ENCODE measurements around the gene EHF.
"Not testable (repeated sequence)": the region's sequence is repeated elsewhere in the genome, so short reads cannot be mapped to it uniquely, and the experiment has no call there.

EHF gene

DNA sequence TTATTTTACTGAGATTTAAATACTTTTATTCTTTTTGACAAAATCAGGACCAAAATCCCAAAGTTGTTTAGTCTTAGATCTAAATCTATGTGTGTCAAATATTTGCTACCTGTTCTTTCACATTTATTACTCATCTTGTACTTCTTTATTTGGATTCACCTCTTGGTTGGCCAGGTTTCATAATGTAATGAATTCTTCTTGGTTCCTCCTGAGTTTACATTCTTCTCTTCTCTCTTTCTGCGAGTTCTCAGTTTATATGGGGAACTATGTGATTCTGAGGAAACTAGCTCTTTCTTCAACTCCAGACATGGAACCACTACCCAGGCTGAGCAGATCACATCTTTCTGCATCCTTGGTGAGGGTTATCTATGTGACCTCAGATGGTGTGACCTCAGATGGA, 50.2 kb downstream of the EHF start:
- no peak for DNase-seq (ENCODE audit: low spot score)

DNA sequence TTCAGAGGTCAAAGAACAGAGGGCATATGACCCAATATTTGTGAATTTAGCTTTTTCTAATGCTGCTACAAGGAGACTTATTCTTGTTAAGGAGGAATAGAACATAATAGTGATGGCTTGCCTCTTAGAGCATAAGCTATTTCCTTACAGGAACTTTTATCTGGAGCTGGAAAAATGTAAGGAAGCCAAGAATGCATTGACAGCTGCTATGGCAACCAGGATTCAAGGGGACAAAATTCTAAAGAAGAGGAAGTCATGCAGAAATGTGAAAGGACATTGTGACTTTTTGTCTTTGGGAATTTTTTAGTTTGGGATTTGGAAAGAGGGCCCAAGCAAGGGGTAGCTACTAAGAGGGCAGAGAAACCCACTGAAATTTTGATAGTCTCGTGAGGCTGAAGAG, 51.1 kb downstream of the EHF start:
- DNase-seq (ENCODE audit: low spot score), result no peak

DNA sequence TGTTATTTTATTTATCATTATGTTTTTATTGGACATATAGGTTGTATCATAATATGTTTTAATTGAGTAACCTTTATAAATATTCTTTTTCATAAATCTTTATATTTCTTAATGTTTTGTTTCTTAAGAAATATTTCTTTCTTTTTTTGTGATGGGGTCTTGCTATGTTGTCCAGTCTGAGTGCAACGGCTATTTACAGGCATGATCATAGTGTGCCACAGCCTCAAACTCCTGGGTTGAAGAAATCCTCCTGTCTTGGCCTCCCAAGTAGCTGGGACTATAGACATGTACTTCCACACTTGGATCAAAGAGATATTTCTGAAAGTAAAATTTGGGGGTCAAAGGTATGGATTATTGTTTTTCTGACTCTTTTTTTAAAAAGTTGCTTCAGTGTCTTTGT, 53.1 kb downstream of the EHF start:
- no peak for DNase-seq (ENCODE audit: low spot score)

DNA sequence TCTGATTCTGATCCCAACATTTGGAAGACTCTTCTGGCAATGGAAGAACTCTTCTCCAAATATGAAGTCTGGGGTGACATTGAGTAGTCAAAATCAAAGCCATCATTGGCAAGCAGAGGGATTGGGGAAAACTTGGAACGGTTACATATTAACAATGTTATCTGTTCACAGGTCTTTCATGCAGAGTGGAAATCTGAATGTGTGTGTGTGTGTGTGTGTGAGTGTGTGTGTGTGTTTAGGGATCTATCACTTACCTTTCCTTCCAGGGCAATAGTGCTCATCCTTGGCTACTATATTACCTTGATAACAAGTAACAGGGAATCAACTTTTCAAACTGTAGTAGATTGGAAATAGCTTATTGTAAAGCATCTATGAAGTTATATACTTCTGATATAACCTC, 55.3 kb downstream of the EHF start:
- no peak for DNase-seq (ENCODE audit: low spot score)

DNA sequence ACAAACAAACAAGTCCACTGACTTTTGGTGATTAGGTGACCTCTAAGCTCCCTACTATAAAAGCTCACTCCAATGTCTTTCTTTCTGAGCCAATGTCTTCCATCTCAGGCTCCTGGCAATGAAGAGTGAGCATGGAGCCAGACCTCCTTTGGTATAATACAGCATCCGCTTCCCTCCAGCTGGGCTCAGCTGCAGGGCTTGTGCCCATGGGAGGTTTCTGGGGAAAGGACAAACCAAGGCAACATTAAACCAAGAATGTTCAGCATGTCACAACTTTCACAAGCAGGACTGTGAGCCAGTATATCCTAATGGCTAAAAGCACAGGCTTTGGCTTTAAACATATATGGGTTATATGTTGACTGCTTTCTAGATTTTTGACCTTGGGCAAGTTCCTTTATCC, 58.8 kb downstream of the EHF start:
- DNase-seq (ENCODE audit: low spot score), result no peak

DNA sequence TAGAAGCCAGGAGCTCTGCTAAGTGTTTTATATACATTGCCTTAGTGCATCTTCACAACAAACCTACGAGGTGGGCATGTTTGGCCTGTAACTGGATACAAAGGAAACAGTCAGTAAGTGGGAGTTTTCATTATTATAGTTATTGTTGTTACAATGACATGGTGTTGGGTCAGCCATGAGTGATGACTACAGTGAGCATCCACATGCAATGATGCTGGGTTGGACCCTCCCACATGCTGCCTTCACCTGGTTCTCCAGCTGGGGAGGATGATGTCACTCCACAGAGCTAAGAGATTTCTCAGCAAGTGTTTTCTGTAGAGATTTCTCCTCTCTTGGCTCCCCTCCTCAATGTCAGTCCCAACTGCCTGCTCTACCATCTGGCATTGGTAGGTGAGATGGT, 59.3 kb downstream of the EHF start:
- DNase-seq (ENCODE audit: low spot score), result no peak

DNA sequence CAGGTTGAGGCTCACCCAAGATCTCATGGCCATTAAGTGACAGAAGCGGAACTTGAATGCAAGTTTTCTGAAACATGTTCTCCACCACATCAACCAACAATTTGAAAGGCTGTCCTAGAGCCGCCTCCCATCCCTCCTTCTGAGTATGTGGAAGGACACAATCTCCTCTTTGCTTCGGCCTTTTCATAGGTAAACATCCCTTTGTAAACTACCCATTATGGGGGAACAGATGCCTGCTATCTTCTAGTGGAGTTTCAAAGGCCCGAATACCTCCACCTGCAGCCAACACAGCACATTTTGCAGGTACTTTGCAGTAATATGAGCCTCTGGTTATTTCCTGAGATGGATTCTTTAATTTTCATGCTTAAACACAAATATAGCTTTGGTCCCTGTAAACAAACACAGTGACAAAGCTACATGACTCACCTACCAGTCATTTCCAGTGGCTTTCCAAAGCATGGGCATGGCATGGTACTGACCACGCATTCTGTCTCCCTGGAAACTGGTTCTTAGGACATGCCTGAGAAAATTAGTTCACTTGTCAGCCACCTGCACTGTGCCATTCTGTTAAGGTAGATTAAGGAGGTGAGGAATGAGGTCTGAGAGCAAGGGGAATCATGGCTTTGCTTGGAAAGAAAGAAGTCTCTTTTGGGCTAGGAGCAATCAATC, 60.2 kb downstream of the EHF start:
- DNase-seq (ENCODE audit: low spot score), result no peak

DNA sequence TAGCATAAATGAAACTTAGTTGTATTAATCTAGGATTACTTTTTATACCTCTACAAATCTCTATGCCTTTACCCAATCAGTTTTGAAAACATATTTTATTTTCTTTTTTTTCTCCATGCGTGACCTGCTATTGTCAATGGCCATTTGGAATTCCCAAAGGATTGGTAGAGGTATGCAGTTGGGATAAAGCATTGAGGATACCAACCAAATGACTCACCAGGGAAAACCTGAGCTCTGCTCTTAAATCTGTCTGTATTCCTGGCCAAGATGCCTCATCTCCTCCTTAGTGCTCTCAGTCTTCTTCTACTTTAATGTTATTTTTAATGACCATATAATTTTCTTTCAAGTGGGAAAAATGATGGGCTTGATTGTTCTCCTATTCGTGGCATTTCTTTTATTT, 61.9 kb downstream of the EHF start:
- DNase-seq (ENCODE audit: low spot score), result no peak

DNA sequence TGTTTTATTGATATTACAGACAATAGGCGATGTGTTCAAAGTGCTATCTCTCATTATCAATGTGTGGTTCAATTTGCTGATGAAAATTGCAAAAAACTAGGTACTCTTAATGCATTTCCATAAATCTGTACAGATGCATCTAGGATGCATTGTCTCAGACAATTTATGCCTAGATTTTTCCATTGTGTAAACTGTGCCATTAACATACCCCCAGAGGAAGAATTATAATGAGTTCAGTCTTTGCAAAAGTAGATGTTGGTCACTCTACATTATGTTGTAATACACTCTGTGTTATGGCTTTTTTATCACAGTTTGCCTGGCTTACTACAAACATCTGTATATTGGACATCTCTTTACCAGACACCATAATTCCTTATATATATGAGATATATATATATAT, 62.5 kb downstream of the EHF start:
- DNase-seq (ENCODE audit: low spot score), result no peak

DNA sequence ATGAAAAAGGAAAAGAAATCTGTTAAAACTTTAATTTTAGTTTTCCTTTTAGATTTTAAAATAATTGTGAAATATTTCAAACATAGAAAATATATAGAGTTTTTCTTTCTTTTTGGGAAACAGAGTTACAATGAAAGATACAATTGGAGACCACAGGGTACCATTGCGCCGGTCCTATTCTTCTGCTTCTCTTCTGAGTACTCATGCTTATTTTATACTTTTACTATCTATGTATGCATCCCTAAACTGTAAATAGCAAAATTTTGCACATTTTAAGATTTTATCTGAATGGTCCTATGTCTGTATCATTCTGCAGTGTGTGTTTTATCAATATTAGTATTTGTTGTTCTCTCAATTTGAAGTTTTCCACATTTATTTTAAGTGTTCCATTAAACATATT, 65.0 kb downstream of the EHF start:
- DNase-seq (ENCODE audit: low spot score), result no peak

DNA sequence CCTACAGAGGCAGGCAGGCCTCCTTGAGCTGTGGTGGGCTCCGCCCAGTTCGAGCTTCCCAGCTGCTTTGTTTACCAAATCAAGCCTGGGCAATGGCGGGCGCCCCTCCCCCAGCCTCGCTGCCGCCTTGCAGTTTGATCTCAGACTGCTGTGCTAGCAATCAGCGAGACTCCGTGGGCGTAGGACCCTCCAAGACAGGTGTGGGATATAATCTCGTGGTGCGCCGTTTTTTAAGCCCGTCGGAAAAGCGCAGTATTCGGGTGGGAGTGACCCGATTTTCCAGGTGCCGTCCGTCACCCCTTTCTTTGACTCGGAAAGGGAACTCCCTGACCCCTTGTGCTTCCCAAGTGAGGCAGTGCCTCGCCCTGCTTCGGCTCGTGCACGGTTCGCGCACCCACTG, 71.4 kb downstream of the EHF start:
- DNase-seq (ENCODE audit: low spot score), result not testable (repeated sequence)

DNA sequence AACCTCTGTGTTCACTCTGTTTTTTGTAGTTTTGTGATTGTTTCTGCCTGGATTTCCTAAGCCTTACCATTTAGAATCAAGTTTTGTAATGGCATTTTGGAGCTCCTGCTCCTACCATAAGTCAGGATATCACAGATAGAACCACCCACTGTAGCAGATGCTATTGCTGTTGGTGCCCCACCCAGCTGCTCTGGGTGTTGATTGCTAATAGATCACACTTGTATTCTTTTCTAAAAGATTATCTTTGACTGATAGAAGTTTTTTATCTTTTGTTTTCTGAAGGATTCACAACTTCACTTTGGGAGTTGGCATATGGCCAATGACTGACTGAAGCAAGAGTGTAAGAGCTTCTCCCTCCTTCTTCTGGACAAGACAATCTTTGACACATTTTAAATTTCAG, 76.0 kb downstream of the EHF start:
- no peak for DNase-seq (ENCODE audit: low spot score)

DNA sequence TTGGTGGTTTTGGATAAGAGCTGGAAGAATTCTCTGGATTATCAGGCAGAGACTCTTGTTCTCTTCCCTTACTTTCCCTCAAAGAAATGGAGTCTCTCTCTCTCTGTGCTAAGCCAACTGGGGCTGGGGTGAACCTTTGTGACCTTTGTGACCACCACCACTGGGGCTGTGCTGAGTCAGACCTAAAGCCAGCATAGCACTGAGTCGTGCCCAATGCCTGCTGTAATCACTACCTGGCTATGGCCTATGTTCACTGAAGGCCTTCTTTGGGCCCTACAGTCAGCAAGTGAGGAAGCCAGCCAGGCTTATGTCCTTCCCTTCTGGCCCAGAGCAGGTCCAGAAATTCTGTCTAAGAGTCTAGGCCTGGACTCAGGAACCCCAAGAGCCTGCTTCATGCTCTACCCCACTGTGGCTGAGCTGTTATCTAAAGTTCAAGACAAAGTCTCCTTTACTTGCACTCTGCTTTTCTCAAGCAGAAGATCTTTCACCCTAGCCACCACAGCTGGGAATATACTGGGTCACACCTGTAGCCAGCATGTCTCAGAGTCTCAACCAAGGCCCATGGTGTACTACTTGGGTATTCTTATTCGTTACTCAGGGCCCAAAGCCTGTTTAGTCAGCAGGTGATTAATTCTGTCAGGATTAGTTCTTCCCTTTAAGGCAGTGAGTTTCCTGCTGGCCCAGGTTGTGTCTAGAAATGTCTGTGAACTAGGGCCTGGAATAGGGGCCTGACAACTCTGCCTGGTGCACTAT, 86.0 kb downstream of the EHF start:
- no peak for DNase-seq (ENCODE audit: low spot score)

DNA sequence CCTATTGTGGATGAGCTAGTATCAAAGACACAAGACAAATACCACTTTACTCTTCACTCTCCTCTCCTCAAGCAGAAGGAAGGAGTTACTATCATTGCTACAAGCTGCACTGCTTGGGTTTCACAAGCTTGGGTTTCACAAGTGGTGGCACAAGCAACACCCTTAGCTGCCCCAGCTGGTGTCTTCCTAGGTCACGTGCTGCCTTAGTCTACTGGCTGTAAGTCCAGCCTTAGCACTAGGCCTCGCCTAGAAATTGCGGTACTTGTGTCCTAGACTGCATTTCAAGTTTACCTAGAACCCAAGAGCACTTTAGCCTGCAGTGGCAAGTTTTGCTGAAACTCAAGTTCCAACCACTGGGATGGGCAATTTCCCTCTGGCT, 86.6 kb downstream of the EHF start:
- no peak for DNase-seq (ENCODE audit: low spot score)

Data from CD4-positive, alpha-beta T cell treated with Interleukin-2 at 100 ng/mL for 4 hours (primary cell).